HS-5 (cell line): ENCODE data around the gene NPEPPS.
A peak's percentile ranks its signal among the peaks of the same experiment; 100 is the strongest.
"Not testable (repeated sequence)": the region's sequence is repeated elsewhere in the genome, so short reads cannot be mapped to it uniquely, and the experiment has no call there.

Experiments used
- DNase-seq: peaks from one replicate; pipeline ENCODE4 v3.0.0-alpha.2; 2012; ENCODE audit warnings: low read depth

The NPEPPS gene

GRCh38 chr17:47530557-47531232 lies at the start of gene NPEPPS:
NPEPPS (plus strand) TSS chr17:47531108; CDS start chr17:47531301, 193 bp downstream.
- DNase-seq: peak; percentile 23

GRCh38 chr17:47491841-47492212 lies 39.1 kb upstream of the NPEPPS start:
- DNase-seq: not testable (repeated sequence)

DNA sequence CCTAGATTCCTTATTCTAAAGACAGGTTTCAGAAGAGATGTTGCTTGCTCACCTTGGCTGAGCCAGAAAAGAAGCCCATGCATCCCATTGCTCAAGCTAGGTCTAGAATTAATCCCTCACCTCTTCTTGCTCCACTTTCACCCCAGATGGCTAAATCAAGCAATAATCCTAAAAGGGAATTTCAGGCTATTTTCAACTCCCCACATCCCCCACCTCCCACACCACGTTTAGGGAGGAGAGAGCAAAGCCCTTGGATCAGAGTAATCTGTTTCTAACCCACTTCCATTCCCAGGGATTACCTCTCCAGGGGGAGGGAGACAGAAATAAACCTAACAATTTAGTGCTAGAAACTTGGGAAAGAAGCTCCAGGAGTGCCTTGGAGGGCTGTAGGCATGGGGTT lies 31.8 kb upstream of the NPEPPS start:
- DNase-seq: not testable (repeated sequence)

GRCh38 chr17:47499494-47499893 lies 31.4 kb upstream of the NPEPPS start:
- not testable (repeated sequence) for DNase-seq

DNA sequence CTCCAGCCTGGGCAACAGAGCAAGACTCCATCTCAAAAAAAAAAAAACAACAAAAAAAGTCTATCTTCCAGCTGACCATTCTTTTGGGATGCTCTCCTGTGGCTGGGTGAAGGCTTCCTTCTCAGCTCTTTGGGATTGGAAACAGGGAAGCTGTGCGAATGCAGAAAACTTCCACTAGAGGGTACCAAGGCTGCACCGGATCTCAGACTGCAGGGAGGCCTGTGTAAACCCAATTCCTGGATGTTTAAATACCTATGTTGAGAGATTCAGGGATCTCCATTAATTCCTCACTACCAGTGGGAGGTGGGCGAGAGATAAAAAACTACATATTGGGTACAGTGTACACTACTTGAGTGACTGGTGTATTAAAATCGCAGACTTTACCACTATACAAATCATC lies 30.3 kb upstream of the NPEPPS start:
- DNase-seq: not testable (repeated sequence)

GRCh38 chr17:47502122-47502731 lies 28.7 kb upstream of the NPEPPS start:
- peak; percentile 39 for DNase-seq

GRCh38 chr17:47502776-47503455 lies 28.0 kb upstream of the NPEPPS start:
- peak; percentile 46 for DNase-seq

DNA sequence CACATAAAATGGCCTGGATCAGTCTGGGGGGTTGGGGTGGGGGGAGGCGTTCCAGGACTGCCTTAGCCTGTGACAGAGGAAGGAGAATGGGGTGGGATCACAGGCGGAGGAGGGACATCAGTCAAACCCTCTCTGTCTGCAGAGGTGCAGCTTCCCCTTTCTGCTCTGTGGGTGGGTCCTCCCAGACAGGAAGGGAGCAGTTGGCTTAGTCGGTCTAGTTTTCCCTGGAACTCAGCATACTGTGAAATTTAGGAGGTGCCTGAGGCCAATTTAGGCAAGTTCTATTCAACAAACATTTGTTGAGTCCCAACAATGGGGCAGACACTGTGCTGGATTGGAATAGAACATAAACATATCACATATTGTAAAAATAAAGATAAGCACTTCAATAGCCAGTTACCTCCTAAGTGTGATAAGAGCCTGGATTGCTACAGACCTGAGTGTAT lies 19.2 kb upstream of the NPEPPS start:
- not testable (repeated sequence) for DNase-seq

GRCh38 chr17:47513301-47513700 lies 17.6 kb upstream of the NPEPPS start:
- not testable (repeated sequence) for DNase-seq

DNA sequence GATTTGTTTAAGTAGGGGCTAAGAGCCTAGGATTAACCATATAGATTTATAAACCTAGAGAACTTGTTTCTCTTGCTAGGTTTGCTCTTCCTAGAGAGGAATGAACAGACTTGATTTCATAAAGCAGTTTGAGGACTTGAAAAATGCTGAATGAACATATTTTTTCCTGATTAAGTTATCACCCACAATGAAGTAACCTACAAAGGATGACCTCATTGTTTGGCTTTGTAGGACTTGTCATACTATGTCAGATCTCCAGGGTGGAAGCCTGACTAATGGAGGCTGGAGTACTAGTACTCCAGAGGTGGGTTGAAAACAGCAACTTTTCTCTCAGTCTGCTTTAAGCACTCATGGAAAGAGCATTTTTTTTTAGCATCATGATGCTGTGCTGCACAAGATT lies 12.0 kb upstream of the NPEPPS start:
- DNase-seq: not testable (repeated sequence)

- DNase-seq: not testable (repeated sequence)
Measured at GRCh38 chr17:47519365-47519764, 11.5 kb upstream of the NPEPPS start.

DNA sequence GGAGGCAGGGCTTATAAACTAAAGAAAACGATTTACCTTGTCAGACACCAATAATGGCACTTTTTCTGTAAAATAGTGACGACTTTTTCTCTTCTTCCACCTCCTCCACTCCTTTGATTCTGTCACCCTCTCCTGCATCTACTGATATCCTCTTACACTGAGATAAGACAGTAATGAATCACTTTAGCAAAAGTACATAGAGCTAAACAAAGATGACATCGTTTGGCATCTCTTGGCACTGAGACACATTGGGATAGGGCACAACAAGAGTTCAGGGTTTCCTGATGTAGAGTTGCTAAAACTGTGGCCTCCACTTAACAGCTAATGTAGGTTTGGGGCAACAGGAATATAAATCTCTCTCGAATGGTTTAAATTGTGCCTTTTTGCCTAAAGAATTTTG lies 10.6 kb upstream of the NPEPPS start:
- not testable (repeated sequence) for DNase-seq

DNA sequence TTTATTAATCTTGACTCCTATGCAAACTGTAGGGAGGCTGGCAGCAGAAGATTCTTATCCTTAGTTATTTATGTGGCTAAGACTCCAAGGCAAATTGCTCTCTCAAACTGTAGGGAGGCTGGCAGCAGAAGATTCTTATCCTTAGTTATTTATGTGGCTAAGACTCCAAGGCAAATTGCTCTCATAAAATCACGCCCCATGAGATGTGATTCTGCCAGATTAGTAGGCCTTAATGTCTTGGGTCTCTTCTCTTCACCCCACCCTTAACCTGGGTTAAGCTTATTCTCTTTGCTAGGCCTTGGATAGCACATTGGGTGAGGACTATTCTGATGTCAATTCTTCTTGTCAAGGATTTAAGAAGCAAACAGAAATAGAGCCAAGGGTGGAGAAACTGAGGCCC lies 9.5 kb upstream of the NPEPPS start:
- not testable (repeated sequence) for DNase-seq

- DNase-seq: not testable (repeated sequence)
Measured at GRCh38 chr17:47522341-47522740, 8.6 kb upstream of the NPEPPS start.

DNA sequence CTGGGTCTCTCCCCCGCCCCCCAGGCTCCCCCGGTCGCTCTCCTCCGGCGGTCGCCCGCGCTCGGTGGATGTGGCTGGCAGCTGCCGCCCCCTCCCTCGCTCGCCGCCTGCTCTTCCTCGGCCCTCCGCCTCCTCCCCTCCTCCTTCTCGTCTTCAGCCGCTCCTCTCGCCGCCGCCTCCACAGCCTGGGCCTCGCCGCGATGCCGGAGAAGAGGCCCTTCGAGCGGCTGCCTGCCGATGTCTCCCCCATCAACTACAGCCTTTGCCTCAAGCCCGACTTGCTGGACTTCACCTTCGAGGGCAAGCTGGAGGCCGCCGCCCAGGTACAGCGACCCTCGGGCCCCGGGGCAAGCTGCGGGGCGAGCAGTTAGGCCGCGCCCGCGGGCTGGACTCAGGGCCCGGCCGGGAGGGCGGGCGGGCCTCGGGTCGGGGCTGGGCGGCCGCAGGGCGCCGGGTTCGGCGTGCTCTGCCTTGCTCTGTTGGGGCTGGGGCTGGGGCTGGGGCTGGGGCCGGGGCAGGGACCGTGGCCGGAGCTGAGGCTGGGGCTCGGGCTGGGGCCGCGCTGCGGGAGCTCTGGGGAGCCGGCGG lies 419 bp downstream of the NPEPPS start:
- not testable (repeated sequence) for DNase-seq

DNA sequence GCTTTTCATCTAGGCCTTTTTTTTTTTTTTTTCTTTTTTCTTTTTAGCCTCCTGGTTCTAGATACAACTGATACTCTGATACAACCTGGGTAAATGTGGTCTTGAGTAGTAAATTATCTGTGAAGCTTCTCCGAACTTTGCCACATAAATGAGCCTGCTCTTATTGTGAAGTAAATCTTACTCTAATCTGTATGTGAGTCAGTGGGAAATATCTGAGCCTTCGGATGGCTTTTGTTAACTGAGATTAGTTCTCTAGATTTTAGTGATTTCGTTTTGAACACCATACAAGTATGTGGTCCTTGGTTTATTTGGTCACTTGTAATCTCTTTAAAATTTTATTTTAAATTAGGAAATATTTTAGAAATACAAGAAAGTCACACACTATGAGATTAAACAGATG lies 8.2 kb downstream of the NPEPPS start:
- DNase-seq: not testable (repeated sequence)

DNA sequence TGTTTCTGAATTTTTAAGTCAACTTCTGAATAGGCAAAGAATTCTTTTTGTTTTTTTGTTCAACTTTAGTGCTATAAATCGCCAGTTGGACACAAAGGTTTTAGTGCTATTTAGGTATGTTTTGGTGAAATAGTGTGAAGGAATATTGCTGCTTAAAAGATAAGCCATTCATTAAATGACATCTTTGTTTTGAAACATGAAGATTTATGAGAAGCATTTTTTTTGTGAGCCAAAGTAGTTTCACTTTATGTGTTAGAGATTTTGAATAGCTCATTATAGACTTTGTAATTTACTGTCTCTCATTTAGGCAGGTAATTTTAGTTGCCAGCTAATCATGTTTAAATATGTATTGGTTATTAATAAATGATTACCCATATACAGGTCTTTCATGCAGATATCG lies 10.8 kb downstream of the NPEPPS start:
- DNase-seq: not testable (repeated sequence)

GRCh38 chr17:47544327-47544726 lies 13.4 kb downstream of the NPEPPS start:
- DNase-seq: not testable (repeated sequence)

- not testable (repeated sequence) for DNase-seq
Measured at GRCh38 chr17:47554733-47555132, 23.8 kb downstream of the NPEPPS start.

DNA sequence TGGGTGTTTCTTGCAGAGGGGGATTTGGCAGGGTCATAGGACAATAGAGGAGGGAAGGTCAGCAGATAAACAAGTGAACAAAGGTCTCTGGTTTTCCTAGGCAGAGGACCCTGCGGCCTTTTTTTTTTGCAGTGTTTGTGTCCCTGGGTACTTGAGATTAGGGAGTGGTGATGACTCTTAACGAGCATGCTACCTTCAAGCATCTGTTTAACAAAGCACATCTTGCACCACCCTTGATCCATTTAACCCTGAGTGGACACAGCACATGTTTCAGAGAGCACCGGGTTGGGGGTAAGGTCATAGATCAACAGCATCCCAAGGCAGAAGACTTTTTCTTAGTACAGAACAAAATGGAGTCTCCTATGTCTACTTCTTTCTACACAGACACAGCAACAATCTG lies 25.2 kb downstream of the NPEPPS start:
- not testable (repeated sequence) for DNase-seq

DNA sequence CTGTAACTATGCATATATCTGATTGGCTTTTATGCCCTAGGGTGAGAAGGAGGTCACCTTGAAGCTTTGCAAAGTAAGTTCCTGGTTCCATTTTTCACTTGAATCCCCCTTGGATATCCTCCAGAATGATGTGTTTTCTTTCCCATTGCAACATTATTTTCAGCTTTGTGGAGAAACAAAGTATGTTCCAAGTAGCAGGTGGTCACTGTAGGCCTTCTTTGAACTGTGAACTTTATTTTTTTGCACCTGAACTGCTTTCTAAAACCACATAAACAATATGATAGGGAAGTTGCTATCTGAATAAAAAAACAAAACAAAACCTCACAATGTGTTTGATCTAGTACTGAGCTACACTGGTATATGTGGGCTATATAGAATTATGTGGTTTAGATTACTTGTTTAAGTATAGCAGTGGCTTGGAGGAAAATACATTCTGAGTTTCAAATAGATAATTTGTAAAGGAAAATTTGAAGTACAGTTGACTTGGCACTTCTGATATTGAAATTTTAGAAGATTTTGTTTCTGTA lies 29.7 kb downstream of the NPEPPS start:
- DNase-seq: not testable (repeated sequence)

DNA sequence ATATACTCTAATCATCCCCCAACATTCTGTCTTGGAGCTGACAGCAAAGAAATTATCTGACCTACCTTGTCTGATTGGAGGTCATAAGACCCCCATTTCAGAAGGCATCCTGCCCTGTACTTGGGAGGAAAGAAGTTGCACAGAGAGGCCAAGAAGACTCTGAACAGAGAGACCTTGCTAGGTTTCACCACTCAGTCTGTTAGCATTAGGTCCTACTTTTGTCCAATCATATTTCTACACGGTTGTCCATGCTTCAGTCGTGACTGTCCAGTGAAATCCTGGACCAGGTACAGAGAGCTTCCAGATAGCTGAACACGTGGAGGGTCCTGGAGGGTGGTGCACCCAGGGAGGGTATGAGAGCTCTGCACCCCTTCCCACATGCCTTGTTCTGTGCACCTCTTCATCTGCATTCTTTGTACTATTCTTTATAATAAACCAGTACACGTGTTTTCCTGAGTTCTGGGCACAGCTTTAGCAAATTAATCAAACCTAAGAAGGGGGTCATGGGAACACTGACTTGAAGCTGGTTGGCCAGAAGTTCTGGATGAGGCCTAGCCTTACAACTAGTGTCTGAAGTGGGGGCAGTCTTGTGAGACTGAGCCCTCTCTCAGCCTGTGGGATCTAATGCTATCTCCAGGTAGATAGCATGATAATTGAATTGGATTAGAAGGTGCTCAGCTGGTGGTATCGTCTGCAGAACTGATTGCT lies 30.9 kb downstream of the NPEPPS start:
- not testable (repeated sequence) for DNase-seq
